ENCODE measurements around the gene PCGF2. TPM values are rescaled to one million over a fixed set of nuclear protein-coding genes. Genes with fewer than 3 reads are reported as not detected.

PCGF2 gene
- total RNA-seq, 4 donors from 2014 or later, result 1.3 to 4.0 (median 1.6) TPM

GRCh38 chr17:38719943-38720641 lies 28.0 kb downstream of the PCGF2 start:
- H3K9me3 ChIP-seq, result no peaks in the 10 kb centered on the region
- in situ Hi-C loops (cut with MboI; ENCODE audit: low sequenced_read_pairs in 4 of 4), result no loop called here
- no peak for ATAC-seq
- no peak overlapping the region for H3K4me3 ChIP-seq
- H3K27me3 ChIP-seq, result no peaks in the 10 kb centered on the region
- TF ChIP-seq CTCF (IDR thresholded peaks at IDR 0.05 in 4 of 5, conservative IDR thresholded peaks at IDR 0.05 in 1 of 5), result no peak
- no peak for TF ChIP-seq POLR2A (IDR thresholded peaks at IDR 0.05)
- H3K4me1 ChIP-seq, result no peaks in the 10 kb centered on the region
- DNase-seq, result no peak
- H3K27ac ChIP-seq, result no peak overlapping the region
- H3K36me3 ChIP-seq, result peaks cover 0 to 83% of the 10 kb centered on the region in 2 donors
- intact Hi-C loops (cut with DNase I; ENCODE audit: low total_unique reads), result no loop called here

- in situ Hi-C loops (cut with MboI; ENCODE audit: low sequenced_read_pairs in 4 of 4) (no loop called here), intact Hi-C loops (cut with DNase I; ENCODE audit: low total_unique reads) (no loop called here)
- no peak for TF ChIP-seq CTCF (IDR thresholded peaks at IDR 0.05 in 4 of 5, conservative IDR thresholded peaks at IDR 0.05 in 1 of 5)
- TF ChIP-seq POLR2A (IDR thresholded peaks at IDR 0.05), result no peak
- peaks cover 0 to 81% of the 10 kb centered on the region in 2 donors for H3K36me3 ChIP-seq
- no peaks in the 10 kb centered on the region for H3K27me3 ChIP-seq
- no peak overlapping the region for H3K4me3 ChIP-seq
- H3K4me1 ChIP-seq, result no peaks in the 10 kb centered on the region
- DNase-seq (no peak), ATAC-seq (no peak)
- H3K9me3 ChIP-seq, result no peaks in the 10 kb centered on the region
- peak overlapping the region in 2 of 4 donors; percentile 22 to 25 for H3K27ac ChIP-seq
These were observed 28.7 kb downstream of the PCGF2 start for GRCh38 chr17:38719289-38719942.

- ATAC-seq, result no peak
- in situ Hi-C loops (cut with MboI; ENCODE audit: low sequenced_read_pairs in 4 of 4) (no loop called here), intact Hi-C loops (cut with DNase I; ENCODE audit: low total_unique reads) (no loop called here)
These were observed 30.9 kb downstream of the PCGF2 start for GRCh38 chr17:38717139-38717745.

GRCh38 chr17:38716368-38717005 lies 31.6 kb downstream of the PCGF2 start:
- intact Hi-C loops (cut with DNase I; ENCODE audit: low total_unique reads), result no loop called here
- no peaks in the 10 kb centered on the region for H3K27me3 ChIP-seq

More at GRCh38 chr17:38717139-38717745, 30.9 kb downstream of the PCGF2 start:
- H3K27me3 ChIP-seq, result no peaks in the 10 kb centered on the region
- TF ChIP-seq CTCF (IDR thresholded peaks at IDR 0.05 in 4 of 5, conservative IDR thresholded peaks at IDR 0.05 in 1 of 5), result no peak
- TF ChIP-seq POLR2A (IDR thresholded peaks at IDR 0.05), result no peak
- H3K9me3 ChIP-seq, result no peaks in the 10 kb centered on the region
- H3K4me3 ChIP-seq, result no peak overlapping the region
- no peak overlapping the region for H3K27ac ChIP-seq
- H3K4me1 ChIP-seq, result peaks cover 8 to 11% of the 10 kb centered on the region in 2 donors
- DNase-seq, result no peak
- H3K36me3 ChIP-seq, result peaks cover 0 to 94% of the 10 kb centered on the region in 2 donors

More at GRCh38 chr17:38716368-38717005, 31.6 kb downstream of the PCGF2 start:
- peaks cover 0 to 95% of the 10 kb centered on the region in 2 donors for H3K36me3 ChIP-seq
- DNase-seq (no peak), ATAC-seq (no peak)
- no peak overlapping the region for H3K4me3 ChIP-seq
- H3K9me3 ChIP-seq, result no peaks in the 10 kb centered on the region
- in situ Hi-C loops (cut with MboI; ENCODE audit: low sequenced_read_pairs in 4 of 4), result no loop called here
- no peak overlapping the region for H3K27ac ChIP-seq
- peaks cover 15 to 18% of the 10 kb centered on the region in 2 donors for H3K4me1 ChIP-seq
- TF ChIP-seq POLR2A (IDR thresholded peaks at IDR 0.05), result no peak
- no peak for TF ChIP-seq CTCF (IDR thresholded peaks at IDR 0.05 in 4 of 5, conservative IDR thresholded peaks at IDR 0.05 in 1 of 5)

Data from gastrocnemius medialis (tissue), 4 donors.